C4-2B (cell line): Measurements from ENCODE around the gene BLCAP.

Source experiments
- ZFX ChIP-seq: fragments of 450-650 bp; IDR thresholded peaks from 2 replicates; pipeline ENCODE4 v1.6.1; 2017
- TF ChIP-seq, protein P1 (sequence below): fragments of 450-650 bp; conservative IDR thresholded peaks from 2 replicates; pipeline ENCODE4 v1.5.1; 2017; ENCODE audit warnings: mild to moderate bottlenecking

GRCh38 chr20:37552415-37552814 lies 24.7 kb upstream of the BLCAP start:
- TF ChIP-seq, protein P1, sequence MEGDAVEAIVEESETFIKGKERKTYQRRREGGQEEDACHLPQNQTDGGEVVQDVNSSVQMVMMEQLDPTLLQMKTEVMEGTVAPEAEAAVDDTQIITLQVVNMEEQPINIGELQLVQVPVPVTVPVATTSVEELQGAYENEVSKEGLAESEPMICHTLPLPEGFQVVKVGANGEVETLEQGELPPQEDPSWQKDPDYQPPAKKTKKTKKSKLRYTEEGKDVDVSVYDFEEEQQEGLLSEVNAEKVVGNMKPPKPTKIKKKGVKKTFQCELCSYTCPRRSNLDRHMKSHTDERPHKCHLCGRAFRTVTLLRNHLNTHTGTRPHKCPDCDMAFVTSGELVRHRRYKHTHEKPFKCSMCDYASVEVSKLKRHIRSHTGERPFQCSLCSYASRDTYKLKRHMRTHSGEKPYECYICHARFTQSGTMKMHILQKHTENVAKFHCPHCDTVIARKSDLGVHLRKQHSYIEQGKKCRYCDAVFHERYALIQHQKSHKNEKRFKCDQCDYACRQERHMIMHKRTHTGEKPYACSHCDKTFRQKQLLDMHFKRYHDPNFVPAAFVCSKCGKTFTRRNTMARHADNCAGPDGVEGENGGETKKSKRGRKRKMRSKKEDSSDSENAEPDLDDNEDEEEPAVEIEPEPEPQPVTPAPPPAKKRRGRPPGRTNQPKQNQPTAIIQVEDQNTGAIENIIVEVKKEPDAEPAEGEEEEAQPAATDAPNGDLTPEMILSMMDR: no peak
- no peak for TF ChIP-seq ZFX
